ENCODE measurements around the gene DNAJB4. TPM values are rescaled to one million over a fixed set of nuclear protein-coding genes. Genes with fewer than 3 reads are reported as not detected.

DNAJB4 gene
- total RNA-seq, 1 experiment from 2014 or later = 23.4 TPM

DNA sequence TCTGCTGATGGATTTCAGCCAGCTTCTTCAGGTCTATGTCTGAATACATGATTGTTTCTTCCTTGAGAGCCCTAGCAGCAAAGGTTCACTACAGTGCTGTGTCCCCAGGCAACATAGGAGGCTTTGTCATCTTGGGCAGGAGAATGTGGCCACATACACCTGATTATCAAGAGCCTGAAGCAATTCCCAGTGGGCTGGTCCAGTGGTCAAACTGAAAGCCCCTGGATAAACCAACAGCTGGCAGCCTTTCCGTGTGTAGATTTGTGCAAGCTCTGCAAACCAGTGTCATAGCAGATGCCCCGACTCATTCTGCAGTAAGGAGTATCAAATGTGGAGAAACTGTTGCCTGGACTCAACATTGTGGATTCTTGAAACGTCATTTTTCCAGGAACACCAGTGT, 38.7 kb downstream of the DNAJB4 start:
- no peaks in the 10 kb centered on the region for H3K36me3 Mint-ChIP-seq
- POLR2A ChIA-PET = no interaction called here
- H3K27me3 Mint-ChIP-seq (ENCODE audit: low read depth) = peaks cover 47% of the 10 kb centered on the region
- DNase-seq (ENCODE audit: low spot score) (no peak), ATAC-seq (no peak)
- CTCF ChIA-PET = no interaction called here
- H3K9me3 Mint-ChIP-seq = no peaks in the 10 kb centered on the region
- no peak overlapping the region for H3K4me3 Mint-ChIP-seq
- no peak overlapping the region for H3K27ac Mint-ChIP-seq
- TF ChIP-seq ZBTB21 (CRISPR knock-in tag; IDR thresholded peaks at IDR 0.05; ENCODE audit: borderline replicate concordance) (no peak), FOXP1 (CRISPR knock-in tag; IDR thresholded peaks at IDR 0.05; ENCODE audit: borderline replicate concordance) (no peak), FOXK1 (CRISPR knock-in tag; IDR thresholded peaks at IDR 0.05) (no peak), RELA (CRISPR knock-in tag; IDR thresholded peaks at IDR 0.05; ENCODE audit: borderline replicate concordance) (no peak), JUN (CRISPR knock-in tag; IDR thresholded peaks at IDR 0.05) (no peak), GRHL2 (CRISPR knock-in tag; IDR thresholded peaks at IDR 0.05; ENCODE audit: insufficient replicate concordance, severe bottlenecking) (no peak), RORB (CRISPR knock-in tag; IDR thresholded peaks at IDR 0.05) (no peak), GTF2I (CRISPR knock-in tag; conservative IDR thresholded peaks at IDR 0.05) (no peak), CBFB (CRISPR knock-in tag; IDR thresholded peaks at IDR 0.05; ENCODE audit: low read depth) (no peak), EMX1 (CRISPR knock-in tag; IDR thresholded peaks at IDR 0.05) (no peak)
- TF ChIP-seq, protein P1, sequence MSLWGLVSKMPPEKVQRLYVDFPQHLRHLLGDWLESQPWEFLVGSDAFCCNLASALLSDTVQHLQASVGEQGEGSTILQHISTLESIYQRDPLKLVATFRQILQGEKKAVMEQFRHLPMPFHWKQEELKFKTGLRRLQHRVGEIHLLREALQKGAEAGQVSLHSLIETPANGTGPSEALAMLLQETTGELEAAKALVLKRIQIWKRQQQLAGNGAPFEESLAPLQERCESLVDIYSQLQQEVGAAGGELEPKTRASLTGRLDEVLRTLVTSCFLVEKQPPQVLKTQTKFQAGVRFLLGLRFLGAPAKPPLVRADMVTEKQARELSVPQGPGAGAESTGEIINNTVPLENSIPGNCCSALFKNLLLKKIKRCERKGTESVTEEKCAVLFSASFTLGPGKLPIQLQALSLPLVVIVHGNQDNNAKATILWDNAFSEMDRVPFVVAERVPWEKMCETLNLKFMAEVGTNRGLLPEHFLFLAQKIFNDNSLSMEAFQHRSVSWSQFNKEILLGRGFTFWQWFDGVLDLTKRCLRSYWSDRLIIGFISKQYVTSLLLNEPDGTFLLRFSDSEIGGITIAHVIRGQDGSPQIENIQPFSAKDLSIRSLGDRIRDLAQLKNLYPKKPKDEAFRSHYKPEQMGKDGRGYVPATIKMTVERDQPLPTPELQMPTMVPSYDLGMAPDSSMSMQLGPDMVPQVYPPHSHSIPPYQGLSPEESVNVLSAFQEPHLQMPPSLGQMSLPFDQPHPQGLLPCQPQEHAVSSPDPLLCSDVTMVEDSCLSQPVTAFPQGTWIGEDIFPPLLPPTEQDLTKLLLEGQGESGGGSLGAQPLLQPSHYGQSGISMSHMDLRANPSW (CRISPR knock-in tag; conservative IDR thresholded peaks at IDR 0.05; ENCODE audit: low read depth) = no peak
- TF ChIP-seq, protein P2, sequence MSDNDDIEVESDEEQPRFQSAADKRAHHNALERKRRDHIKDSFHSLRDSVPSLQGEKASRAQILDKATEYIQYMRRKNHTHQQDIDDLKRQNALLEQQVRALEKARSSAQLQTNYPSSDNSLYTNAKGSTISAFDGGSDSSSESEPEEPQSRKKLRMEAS (CRISPR knock-in tag; IDR thresholded peaks at IDR 0.05) = no peak
- TF ChIP-seq, protein P3, sequence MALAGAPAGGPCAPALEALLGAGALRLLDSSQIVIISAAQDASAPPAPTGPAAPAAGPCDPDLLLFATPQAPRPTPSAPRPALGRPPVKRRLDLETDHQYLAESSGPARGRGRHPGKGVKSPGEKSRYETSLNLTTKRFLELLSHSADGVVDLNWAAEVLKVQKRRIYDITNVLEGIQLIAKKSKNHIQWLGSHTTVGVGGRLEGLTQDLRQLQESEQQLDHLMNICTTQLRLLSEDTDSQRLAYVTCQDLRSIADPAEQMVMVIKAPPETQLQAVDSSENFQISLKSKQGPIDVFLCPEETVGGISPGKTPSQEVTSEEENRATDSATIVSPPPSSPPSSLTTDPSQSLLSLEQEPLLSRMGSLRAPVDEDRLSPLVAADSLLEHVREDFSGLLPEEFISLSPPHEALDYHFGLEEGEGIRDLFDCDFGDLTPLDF (CRISPR knock-in tag; IDR thresholded peaks at IDR 0.05) = no peak
- TF ChIP-seq, protein P4, sequence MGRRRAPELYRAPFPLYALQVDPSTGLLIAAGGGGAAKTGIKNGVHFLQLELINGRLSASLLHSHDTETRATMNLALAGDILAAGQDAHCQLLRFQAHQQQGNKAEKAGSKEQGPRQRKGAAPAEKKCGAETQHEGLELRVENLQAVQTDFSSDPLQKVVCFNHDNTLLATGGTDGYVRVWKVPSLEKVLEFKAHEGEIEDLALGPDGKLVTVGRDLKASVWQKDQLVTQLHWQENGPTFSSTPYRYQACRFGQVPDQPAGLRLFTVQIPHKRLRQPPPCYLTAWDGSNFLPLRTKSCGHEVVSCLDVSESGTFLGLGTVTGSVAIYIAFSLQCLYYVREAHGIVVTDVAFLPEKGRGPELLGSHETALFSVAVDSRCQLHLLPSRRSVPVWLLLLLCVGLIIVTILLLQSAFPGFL (CRISPR knock-in tag; IDR thresholded peaks at IDR 0.05; ENCODE audit: borderline replicate concordance) = no peak
- TF ChIP-seq, protein P5, sequence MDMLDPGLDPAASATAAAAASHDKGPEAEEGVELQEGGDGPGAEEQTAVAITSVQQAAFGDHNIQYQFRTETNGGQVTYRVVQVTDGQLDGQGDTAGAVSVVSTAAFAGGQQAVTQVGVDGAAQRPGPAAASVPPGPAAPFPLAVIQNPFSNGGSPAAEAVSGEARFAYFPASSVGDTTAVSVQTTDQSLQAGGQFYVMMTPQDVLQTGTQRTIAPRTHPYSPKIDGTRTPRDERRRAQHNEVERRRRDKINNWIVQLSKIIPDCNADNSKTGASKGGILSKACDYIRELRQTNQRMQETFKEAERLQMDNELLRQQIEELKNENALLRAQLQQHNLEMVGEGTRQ (CRISPR knock-in tag; IDR thresholded peaks at IDR 0.05) = no peak
- TF ChIP-seq, protein P6, sequence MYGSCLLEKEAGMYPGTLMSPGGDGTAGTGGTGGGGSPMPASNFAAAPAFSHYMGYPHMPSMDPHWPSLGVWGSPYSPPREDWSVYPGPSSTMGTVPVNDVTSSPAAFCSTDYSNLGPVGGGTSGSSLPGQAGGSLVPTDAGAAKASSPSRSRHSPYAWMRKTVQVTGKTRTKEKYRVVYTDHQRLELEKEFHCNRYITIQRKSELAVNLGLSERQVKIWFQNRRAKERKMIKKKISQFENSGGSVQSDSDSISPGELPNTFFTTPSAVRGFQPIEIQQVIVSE (CRISPR knock-in tag; IDR thresholded peaks at IDR 0.05; ENCODE audit: borderline replicate concordance) = no peak
- peaks cover 28% of the 10 kb centered on the region for H3K4me1 Mint-ChIP-seq

DNA sequence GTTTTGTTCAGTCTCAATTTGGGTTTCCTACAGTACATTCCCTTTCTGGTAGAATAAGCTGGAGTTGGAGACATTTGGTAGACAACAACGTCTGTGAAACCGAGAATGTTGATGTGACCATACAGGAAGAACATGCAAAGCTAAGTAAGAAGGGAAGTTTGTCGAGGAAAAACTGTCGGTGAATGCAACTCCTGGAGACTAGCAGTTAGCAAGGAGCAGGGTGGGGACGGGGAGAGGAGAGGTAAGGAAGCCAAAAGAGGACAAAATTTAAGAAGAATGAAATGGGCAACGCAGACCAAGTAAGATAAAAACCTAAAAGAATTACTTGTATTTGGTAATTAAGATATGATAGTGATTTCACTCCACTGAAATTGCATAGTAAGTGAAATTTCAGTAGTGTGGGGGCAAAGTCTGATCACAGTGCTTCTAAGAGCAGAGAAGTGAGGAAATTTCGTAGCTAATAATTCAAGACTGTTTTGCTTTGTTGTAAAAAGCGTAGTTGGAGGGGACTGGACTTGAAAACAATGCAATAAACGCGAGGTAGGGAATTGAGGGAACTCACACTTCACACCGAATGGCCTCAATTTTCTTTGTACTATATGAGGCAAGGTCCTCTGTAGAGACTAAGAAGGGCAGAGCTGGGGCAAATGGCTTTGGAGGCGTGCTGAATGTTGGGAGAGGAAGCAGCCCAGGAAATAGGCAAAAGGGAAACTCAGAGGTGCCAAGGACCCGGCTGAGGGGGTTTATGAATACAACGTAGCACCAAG, 40.2 kb downstream of the DNAJB4 start:
- CTCF ChIA-PET = interaction anchor here (0.6 to 3.9 kb wide), 3 partner anchors 33 to 122 kb away, joined by 3 to 16 read pairs (median 3); no protein-coding TSS in a partner anchor
- no peaks in the 10 kb centered on the region for H3K9me3 Mint-ChIP-seq
- H3K27ac Mint-ChIP-seq = no peak overlapping the region
- H3K27me3 Mint-ChIP-seq (ENCODE audit: low read depth) = peaks cover 47% of the 10 kb centered on the region
- ATAC-seq (peak; percentile 9), DNase-seq (ENCODE audit: low spot score) (no peak)
- peak overlapping the region; percentile 87 for H3K4me3 Mint-ChIP-seq
- H3K4me1 Mint-ChIP-seq = peaks cover 33% of the 10 kb centered on the region
- no peak for TF ChIP-seq FOXP1 (CRISPR knock-in tag; IDR thresholded peaks at IDR 0.05; ENCODE audit: borderline replicate concordance)
- TF ChIP-seq EMX1 (CRISPR knock-in tag; IDR thresholded peaks at IDR 0.05) = no peak
- TF ChIP-seq, protein P7, sequence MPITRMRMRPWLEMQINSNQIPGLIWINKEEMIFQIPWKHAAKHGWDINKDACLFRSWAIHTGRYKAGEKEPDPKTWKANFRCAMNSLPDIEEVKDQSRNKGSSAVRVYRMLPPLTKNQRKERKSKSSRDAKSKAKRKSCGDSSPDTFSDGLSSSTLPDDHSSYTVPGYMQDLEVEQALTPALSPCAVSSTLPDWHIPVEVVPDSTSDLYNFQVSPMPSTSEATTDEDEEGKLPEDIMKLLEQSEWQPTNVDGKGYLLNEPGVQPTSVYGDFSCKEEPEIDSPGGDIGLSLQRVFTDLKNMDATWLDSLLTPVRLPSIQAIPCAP (CRISPR knock-in tag; IDR thresholded peaks at IDR 0.05) = no peak
- TF ChIP-seq, protein P8, sequence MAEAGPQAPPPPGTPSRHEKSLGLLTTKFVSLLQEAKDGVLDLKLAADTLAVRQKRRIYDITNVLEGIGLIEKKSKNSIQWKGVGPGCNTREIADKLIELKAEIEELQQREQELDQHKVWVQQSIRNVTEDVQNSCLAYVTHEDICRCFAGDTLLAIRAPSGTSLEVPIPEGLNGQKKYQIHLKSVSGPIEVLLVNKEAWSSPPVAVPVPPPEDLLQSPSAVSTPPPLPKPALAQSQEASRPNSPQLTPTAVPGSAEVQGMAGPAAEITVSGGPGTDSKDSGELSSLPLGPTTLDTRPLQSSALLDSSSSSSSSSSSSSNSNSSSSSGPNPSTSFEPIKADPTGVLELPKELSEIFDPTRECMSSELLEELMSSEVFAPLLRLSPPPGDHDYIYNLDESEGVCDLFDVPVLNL (CRISPR knock-in tag; IDR thresholded peaks at IDR 0.05; ENCODE audit: borderline replicate concordance, low read depth) = no peak
- no peak for TF ChIP-seq CREB1 (CRISPR knock-in tag; IDR thresholded peaks at IDR 0.05)
- TF ChIP-seq, protein P9, sequence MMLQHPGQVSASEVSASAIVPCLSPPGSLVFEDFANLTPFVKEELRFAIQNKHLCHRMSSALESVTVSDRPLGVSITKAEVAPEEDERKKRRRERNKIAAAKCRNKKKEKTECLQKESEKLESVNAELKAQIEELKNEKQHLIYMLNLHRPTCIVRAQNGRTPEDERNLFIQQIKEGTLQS (CRISPR knock-in tag; conservative IDR thresholded peaks at IDR 0.05) = no peak
- no peaks in the 10 kb centered on the region for H3K36me3 Mint-ChIP-seq
- POLR2A ChIA-PET = interaction anchor here (1.0 kb wide), 1 partner anchor 66 kb away, joined by 4 read pairs; the partner anchor contains the start of gene FUBP1
